Measurements from ENCODE around the gene TTC34. TPM values are rescaled to one million over a fixed set of nuclear protein-coding genes. Genes with fewer than 3 reads are reported as not detected.
A peak's percentile ranks its signal among the peaks of the same experiment; 100 is the strongest.

TTC34 gene
- total and polyA plus RNA-seq, 9 of the 15 experiments (the other 6 are each of a cell fraction or from before 2014, with no cell fraction given): 0.03 to 0.38 (median 0.05) TPM; not detected in 2

GRCh38 chr1:2848006-2848670, 46.6 kb upstream of the TTC34 start:
- TF ChIP-seq EGR1 (conservative IDR thresholded peaks at IDR 0.05) (peak; percentile 97), ATF7 (IDR thresholded peaks at IDR 0.05) (no peak), ZNF280A (IDR thresholded peaks at IDR 0.05; ENCODE audit: low read depth, partially characterized antibody) (no peak)
- Histone ChIP-seq H3K4me3 (no peak overlapping the region), H3K27ac (ENCODE audit: extremely low read depth, low read depth, low read length) (no peak overlapping the region), H3K79me2 (ENCODE audit: control insufficient read depth, insufficient read depth, low read length) (no peaks in the 10 kb centered on the region), H4K20me1 (replicated peaks; ENCODE audit: control insufficient read depth, insufficient read depth, low read length) (0 out of 2 replicates have a peak, but pooled peaks cover 4% of the 10 kb centered on the region), H3K4me2 (ENCODE audit: insufficient read depth, low read length) (no peak overlapping the region), H3K9me3 (replicated peaks; ENCODE audit: control insufficient read depth, insufficient read depth, low read depth, low read length) (no peaks in the 10 kb centered on the region), H3K27me3 (ENCODE audit: control insufficient read depth in 2 of 2, insufficient read depth in 2 of 2, low read length in 2 of 2) (peaks cover 7 to 31% of the 10 kb centered on the region in 2 experiments; a peak in 3 of 5 replicates), H3K4me1 (replicated peaks in 1 of 2; ENCODE audit: control insufficient read depth in 2 of 2, insufficient read depth in 2 of 2, low read length in 2 of 2) (no peaks in the 10 kb centered on the region; a peak in 1 of 5 replicates), H3K9me1 (ENCODE audit: control insufficient read depth, insufficient read depth, low read length) (no peaks in the 10 kb centered on the region), H3K9ac (ENCODE audit: insufficient read depth in 1 of 2, low read depth in 2 of 2, low read length in 2 of 2) (no peak overlapping the region), H3K36me3 (ENCODE audit: control insufficient read depth, insufficient read depth, low read length) (no peaks in the 10 kb centered on the region), H2AFZ (ENCODE audit: low read depth, low read length) (no peak overlapping the region)
- ATAC-seq: no peak
- BruUV-seq (replicated peaks): no TSS peak
- in situ Hi-C loops (cut with MboI): no loop called here
- no peak for FAIRE-seq
- WGBS (ENCODE audit: insufficient coverage, low coverage, missing lambda C conversion rate): 2% methylated on average over 12 of the region's 16 CpGs
- intact Hi-C loops (cut with micrococcal nuclease): no loop called here
- no peak for DNase-seq (ENCODE audit: extremely low read depth in 1 of 4, low spot score in 3 of 4)
- ChIA-PET CTCF (ENCODE audit: low intra/inter-chr PET ratio) (no interaction called here), POLR2A (no interaction called here)
